Measurements from ENCODE around the gene TSPAN33. TPM values are rescaled to one million over a fixed set of nuclear protein-coding genes. Genes with fewer than 3 reads are reported as not detected.

Gene TSPAN33
- total RNA-seq, 1 donor from 2014 or later = 6.4 TPM

DNA sequence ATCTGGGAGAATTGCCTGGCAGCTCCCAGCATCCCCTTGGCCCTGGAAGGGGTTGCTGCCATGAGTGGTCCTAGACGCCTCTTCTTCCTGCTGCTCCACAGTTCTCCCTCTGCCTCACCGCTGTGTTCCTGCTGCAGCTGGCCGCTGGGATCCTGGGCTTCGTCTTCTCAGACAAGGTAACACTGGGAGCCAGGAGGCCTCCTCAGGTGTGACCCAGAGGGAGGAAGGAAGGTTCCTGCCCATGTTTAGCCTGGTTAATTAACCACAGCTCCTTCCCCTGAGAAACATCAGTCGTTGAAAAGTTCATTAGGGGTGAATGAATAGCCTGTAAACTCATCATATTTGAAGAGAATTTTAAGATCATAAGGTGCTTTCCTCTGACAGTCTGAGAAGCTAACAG, 18.2 kb downstream of the TSPAN33 start:
- no peak for DNase-seq (ENCODE audit: low spot score in 2 of 2, unreplicated experiment in 2 of 2)
- Mint-ChIP-seq H3K27me3 (ENCODE audit: low read depth) (peaks cover 2% of the 10 kb centered on the region), H3K4me3 (no peak overlapping the region), H3K27ac (no peak overlapping the region), H3K9me3 (peaks cover 8% of the 10 kb centered on the region), H3K36me3 (no peaks in the 10 kb centered on the region), H3K4me1 (no peaks in the 10 kb centered on the region)
- TF ChIP-seq, protein P1, sequence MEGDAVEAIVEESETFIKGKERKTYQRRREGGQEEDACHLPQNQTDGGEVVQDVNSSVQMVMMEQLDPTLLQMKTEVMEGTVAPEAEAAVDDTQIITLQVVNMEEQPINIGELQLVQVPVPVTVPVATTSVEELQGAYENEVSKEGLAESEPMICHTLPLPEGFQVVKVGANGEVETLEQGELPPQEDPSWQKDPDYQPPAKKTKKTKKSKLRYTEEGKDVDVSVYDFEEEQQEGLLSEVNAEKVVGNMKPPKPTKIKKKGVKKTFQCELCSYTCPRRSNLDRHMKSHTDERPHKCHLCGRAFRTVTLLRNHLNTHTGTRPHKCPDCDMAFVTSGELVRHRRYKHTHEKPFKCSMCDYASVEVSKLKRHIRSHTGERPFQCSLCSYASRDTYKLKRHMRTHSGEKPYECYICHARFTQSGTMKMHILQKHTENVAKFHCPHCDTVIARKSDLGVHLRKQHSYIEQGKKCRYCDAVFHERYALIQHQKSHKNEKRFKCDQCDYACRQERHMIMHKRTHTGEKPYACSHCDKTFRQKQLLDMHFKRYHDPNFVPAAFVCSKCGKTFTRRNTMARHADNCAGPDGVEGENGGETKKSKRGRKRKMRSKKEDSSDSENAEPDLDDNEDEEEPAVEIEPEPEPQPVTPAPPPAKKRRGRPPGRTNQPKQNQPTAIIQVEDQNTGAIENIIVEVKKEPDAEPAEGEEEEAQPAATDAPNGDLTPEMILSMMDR (IDR thresholded peaks at IDR 0.05; ENCODE audit: unreplicated experiment) = no peak

DNA sequence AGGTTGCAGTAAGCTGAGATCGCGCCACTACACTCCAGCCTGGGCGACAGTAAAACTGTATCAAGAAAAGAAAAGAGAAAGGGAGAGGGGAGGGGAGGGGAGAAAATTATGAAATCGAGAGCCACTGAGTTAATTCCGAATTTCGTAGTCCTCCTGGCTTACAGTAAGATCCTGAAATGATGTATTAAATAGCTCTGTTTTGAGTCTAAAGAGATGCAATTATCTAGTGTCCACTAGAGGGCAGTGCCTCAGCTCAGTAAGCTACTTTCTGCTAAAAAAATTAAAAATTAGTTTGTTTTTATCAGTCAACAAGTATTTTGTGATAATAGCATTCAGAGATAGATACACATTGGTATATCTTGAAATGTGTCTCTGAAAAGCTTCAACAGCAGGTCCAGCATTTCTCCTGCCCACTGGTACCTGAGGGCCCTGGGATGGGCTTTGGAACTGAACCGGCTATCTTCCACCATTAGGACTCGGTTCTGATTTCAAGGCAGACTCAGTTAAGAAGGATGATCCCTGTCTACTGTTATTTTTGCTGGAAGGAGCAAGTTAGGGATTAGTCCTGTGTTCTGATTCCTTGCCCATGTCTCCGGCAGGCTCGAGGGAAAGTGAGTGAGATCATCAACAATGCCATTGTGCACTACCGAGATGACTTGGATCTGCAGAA, 19.5 kb downstream of the TSPAN33 start:
- Mint-ChIP-seq H3K27me3 (ENCODE audit: low read depth) (peaks cover 5% of the 10 kb centered on the region), H3K36me3 (no peaks in the 10 kb centered on the region), H3K4me3 (no peak overlapping the region), H3K4me1 (peaks cover 11% of the 10 kb centered on the region), H3K27ac (no peak overlapping the region), H3K9me3 (no peaks in the 10 kb centered on the region)
- TF ChIP-seq, protein P1 (IDR thresholded peaks at IDR 0.05; ENCODE audit: unreplicated experiment) = peak; percentile 85
- DNase-seq (ENCODE audit: low spot score in 2 of 2, unreplicated experiment in 2 of 2) = no peak

DNA sequence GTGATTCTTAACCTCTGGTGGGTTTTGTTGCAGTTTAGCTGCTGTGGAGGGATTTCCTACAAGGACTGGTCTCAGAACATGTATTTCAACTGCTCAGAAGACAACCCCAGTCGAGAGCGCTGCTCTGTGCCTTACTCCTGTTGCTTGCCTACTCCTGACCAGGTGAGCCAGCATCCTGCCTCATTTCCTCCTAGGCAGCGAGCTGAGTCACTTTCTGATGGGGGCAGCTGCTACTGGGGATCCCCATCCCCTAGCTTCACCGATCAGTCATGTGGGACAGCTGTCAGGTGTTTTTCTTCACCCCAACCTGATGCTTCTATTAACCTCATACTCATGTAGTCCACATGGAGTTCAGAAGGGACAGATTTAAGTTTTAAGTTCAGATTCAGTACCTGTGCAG, 22.2 kb downstream of the TSPAN33 start:
- TF ChIP-seq, protein P1 (IDR thresholded peaks at IDR 0.05; ENCODE audit: unreplicated experiment) = no peak
- no peaks in the 10 kb centered on the region for H3K9me3 Mint-ChIP-seq
- H3K4me3 Mint-ChIP-seq = no peak overlapping the region
- DNase-seq (ENCODE audit: low spot score in 2 of 2, unreplicated experiment in 2 of 2) = no peak
- H3K36me3 Mint-ChIP-seq = no peaks in the 10 kb centered on the region
- peaks cover 28% of the 10 kb centered on the region for H3K27me3 Mint-ChIP-seq (ENCODE audit: low read depth)
- H3K4me1 Mint-ChIP-seq = peaks cover 25% of the 10 kb centered on the region
- no peak overlapping the region for H3K27ac Mint-ChIP-seq

DNA sequence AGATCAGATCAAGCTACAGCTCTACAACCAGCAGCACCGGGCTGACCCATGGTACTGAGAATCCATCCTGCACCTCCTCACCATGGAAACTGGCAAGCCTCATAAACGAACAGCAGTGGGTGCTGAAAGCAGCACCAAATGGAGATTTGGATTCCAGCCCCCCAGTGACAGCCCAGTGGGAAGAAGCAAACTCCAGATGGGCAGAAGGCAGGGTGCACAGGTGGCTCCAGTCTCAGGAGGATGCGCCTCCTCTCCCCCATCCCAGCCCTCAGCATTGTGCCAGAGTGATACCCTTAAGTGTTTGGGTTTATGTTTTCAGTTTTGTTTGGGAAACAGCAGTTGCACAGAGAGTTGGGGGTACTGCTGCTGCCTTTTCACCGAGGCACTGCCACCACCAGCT, 23.3 kb downstream of the TSPAN33 start:
- peak overlapping the region; percentile 65 for H3K4me3 Mint-ChIP-seq
- H3K27ac Mint-ChIP-seq = no peak overlapping the region
- TF ChIP-seq, protein P1 (IDR thresholded peaks at IDR 0.05; ENCODE audit: unreplicated experiment) = no peak
- peaks cover 25% of the 10 kb centered on the region for H3K4me1 Mint-ChIP-seq
- DNase-seq (ENCODE audit: low spot score in 2 of 2, unreplicated experiment in 2 of 2) = no peak
- no peaks in the 10 kb centered on the region for H3K9me3 Mint-ChIP-seq
- peaks cover 30% of the 10 kb centered on the region for H3K27me3 Mint-ChIP-seq (ENCODE audit: low read depth)
- no peaks in the 10 kb centered on the region for H3K36me3 Mint-ChIP-seq

DNA sequence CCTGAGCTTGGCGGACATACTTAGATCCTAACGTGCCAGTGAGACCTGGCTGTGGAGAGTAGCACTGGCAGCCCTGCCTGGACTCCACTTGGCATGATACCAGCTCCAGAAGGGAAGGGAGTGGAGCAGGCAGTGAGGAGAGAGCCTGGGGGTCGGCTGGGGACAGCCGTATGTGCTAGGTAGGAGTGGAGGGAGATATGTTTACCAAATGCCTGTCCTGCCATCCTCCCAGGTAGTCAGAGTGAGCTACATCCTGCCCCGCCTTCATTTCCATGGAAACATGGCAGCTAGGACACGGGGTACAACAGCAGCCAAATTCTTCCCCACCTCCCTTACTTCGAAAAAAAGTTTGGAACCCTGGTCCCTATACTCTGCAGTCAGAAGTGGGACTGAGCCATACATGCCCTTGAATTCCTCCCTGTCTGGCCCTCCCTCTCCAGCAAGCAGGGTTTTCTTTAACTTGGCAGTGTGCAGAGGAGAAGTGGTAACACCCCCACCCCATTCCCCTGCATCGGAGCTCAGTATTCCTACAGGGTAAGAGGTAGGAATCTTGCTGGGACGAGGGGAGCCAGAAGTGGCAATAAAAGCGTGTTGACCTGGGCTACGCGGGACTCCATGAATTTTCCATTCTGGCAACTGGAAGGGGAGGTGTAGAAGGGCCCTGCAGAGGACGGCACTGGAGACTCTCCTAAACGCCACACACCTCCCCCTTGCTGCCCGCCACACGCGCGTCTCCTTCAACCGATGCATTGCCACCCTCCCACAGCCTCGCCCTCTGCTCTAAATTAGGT, 23.9 kb downstream of the TSPAN33 start:
- DNase-seq (ENCODE audit: low spot score in 2 of 2, unreplicated experiment in 2 of 2) = no peak
- Mint-ChIP-seq H3K27me3 (ENCODE audit: low read depth) (peaks cover 30% of the 10 kb centered on the region), H3K9me3 (no peaks in the 10 kb centered on the region), H3K4me1 (peaks cover 25% of the 10 kb centered on the region), H3K36me3 (no peaks in the 10 kb centered on the region), H3K4me3 (peak overlapping the region; percentile 65), H3K27ac (peak overlapping the region; percentile 53)
- TF ChIP-seq, protein P1 (IDR thresholded peaks at IDR 0.05; ENCODE audit: unreplicated experiment) = no peak
